Body of pancreas (tissue), 4 donors: Measurements from ENCODE around the gene HSFX3.

Experiments
- CTCF ChIP-seq, 7 experiments: fragments of 450-650 bp in 4 of 7; fragments of 200-600 bp in 3 of 7; sonication (generic) in 3 of 7; IDR thresholded peaks; one replicate each; pipeline ENCODE4 v1.5.1; 2016 to 2019; ENCODE audit warnings: antibody characterized with exemption in 7 of 7
- POLR2A ChIP-seq, 3 donors: fragments of 450-650 bp; IDR thresholded peaks; one replicate each; pipeline ENCODE4 v1.6.1; 2016; ENCODE audit warnings: antibody characterized with exemption in 3 of 3, mild to moderate bottlenecking in 2 of 3

GRCh38 chrX:149570668-149571067 is 20.9 kb upstream of the HSFX3 start:
- TF ChIP-seq CTCF (IDR thresholded peaks at IDR 0.05) (no peak), POLR2A (IDR thresholded peaks at IDR 0.05) (no peak)
